Gastrocnemius medialis (tissue), 4 donors: Measurements from ENCODE around the gene UGGT1. TPM values are rescaled to one million over a fixed set of nuclear protein-coding genes. Genes with fewer than 3 reads are reported as not detected.

Experiments
- ATAC-seq, 2 donors: fragments of 150-250 bp; one replicate each; pipeline ENCODE4 v1.9.1; 2016
- DNase-seq, 2 donors: peaks; one replicate each; pipeline ENCODE4 v3.0.0-alpha.2; 2019
- H3K27ac ChIP-seq, 4 donors: fragments of 200-600 bp; sonication (generic); 1 replicate in 1 of 4; 2 replicates in 3 of 4; pipeline ENCODE4 v1.5.1; 2016 to 2018; ENCODE audit warnings: mild to moderate bottlenecking in 2 of 4, moderate library complexity in 1 of 4
- H3K27me3 ChIP-seq, 3 donors: fragments of 200-600 bp; sonication (generic) in 2 of 3; 1 replicate in 1 of 3; 2 replicates in 2 of 3; pipeline versions ENCODE4 v1.5.1 to v1.6.0; 2016 to 2019; ENCODE audit warnings: mild to moderate bottlenecking in 1 of 3, moderate library complexity in 1 of 3
- H3K36me3 ChIP-seq, 2 donors: fragments of 200-600 bp; sonication (generic) in 1 of 2; one replicate each; pipeline ENCODE4 v1.5.1; 2017 to 2018
- H3K4me1 ChIP-seq, 2 donors: fragments of 200-600 bp; sonication (generic) in 1 of 2; one replicate each; pipeline ENCODE4 v1.5.1; 2016 to 2017; ENCODE audit warnings: mild to moderate bottlenecking in 2 of 2
- H3K4me3 ChIP-seq, 4 donors: fragments of 200-600 bp; sonication (generic) in 3 of 4; 1 replicate in 1 of 4; 2 replicates in 3 of 4; pipeline ENCODE4 v1.5.1; 2016 to 2019; ENCODE audit warnings: mild to moderate bottlenecking in 2 of 4
- H3K9me3 ChIP-seq, 3 donors: fragments of 200-600 bp; sonication (generic) in 2 of 3; 1 replicate in 1 of 3; 2 replicates in 2 of 3; pipeline ENCODE4 v1.5.1; 2016 to 2019
- POLR2A ChIP-seq, 2 donors: fragments of 450-650 bp; IDR thresholded peaks; one replicate each; pipeline ENCODE4 v1.6.1; 2017; ENCODE audit warnings: antibody characterized with exemption in 2 of 2, mild to moderate bottlenecking in 2 of 2, moderate library complexity in 2 of 2
- in situ Hi-C, 4 donors: fragments of 200-750 bp; cut with MboI; loops; one replicate each; pipeline versions ENCODE4 v1.15.0 to v1.8.0; 2017; ENCODE audit warnings: low sequenced_read_pairs in 4 of 4
- intact Hi-C: fragments of 100-400 bp; cut with DNase I; formaldehyde crosslinking; loops from one replicate; pipeline ENCODE4 v1.15.1; 2023; ENCODE audit warnings: low total_unique reads
- total RNA-seq, 4 donors: library from RNA; depleted of rRNA; stranded (reverse); fragments of >200 nt; gene quantifications; one replicate each; pipeline versions ENCODE4 v1.1.0 to v1.2.3, GENCODE V29; 2016
- TF ChIP-seq, protein P1 (sequence below), 5 experiments: fragments of 450-650 bp in 3 of 5; fragments of 200-600 bp in 2 of 5; sonication (generic) in 2 of 5; IDR thresholded peaks in 4 of 5; conservative IDR thresholded peaks in 1 of 5; 1 replicate in 4 of 5; 2 replicates in 1 of 5; pipeline ENCODE4 v1.5.1; 2016 to 2019; ENCODE audit warnings: antibody characterized with exemption in 5 of 5, mild to moderate bottlenecking in 3 of 5, moderate library complexity in 3 of 5

The UGGT1 gene
- total RNA-seq, 4 donors from 2014 or later: 35.1 to 51.7 (median 45.2) TPM

DNA sequence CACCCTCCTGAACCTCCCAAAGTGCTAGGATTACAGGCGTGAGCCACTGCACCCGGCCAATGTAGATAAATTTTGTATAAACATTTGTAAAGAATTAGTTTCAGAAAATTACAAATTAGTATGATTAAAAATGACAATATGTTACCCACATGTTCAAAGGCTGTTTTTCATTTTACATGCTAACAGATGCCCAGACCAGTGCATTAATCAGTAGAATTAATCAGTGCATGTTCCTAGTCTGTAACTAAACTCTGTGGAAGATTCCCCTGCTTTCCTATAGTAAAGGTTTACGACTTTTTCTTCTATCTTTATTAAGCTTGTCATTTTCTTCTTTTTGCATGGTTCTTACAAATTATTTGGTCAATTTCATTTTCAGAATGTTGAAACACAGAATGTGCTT lies 65.8 kb downstream of the UGGT1 start:
- H3K27ac ChIP-seq: no peak overlapping the region
- H3K4me3 ChIP-seq: no peak overlapping the region
- no peaks in the 10 kb centered on the region for H3K9me3 ChIP-seq
- DNase-seq (no peak), ATAC-seq (no peak)
- H3K36me3 ChIP-seq: peaks cover 0 to 74% of the 10 kb centered on the region in 2 donors
- in situ Hi-C loops: no loop called here
- intact Hi-C loops: no loop called here
- H3K27me3 ChIP-seq: no peaks in the 10 kb centered on the region
- no peak for TF ChIP-seq POLR2A (IDR thresholded peaks at IDR 0.05)
- TF ChIP-seq, protein P1, sequence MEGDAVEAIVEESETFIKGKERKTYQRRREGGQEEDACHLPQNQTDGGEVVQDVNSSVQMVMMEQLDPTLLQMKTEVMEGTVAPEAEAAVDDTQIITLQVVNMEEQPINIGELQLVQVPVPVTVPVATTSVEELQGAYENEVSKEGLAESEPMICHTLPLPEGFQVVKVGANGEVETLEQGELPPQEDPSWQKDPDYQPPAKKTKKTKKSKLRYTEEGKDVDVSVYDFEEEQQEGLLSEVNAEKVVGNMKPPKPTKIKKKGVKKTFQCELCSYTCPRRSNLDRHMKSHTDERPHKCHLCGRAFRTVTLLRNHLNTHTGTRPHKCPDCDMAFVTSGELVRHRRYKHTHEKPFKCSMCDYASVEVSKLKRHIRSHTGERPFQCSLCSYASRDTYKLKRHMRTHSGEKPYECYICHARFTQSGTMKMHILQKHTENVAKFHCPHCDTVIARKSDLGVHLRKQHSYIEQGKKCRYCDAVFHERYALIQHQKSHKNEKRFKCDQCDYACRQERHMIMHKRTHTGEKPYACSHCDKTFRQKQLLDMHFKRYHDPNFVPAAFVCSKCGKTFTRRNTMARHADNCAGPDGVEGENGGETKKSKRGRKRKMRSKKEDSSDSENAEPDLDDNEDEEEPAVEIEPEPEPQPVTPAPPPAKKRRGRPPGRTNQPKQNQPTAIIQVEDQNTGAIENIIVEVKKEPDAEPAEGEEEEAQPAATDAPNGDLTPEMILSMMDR (IDR thresholded peaks at IDR 0.05 in 4 of 5, conservative IDR thresholded peaks at IDR 0.05 in 1 of 5): no peak
- peaks cover 0 to 5% of the 10 kb centered on the region in 2 donors for H3K4me1 ChIP-seq

DNA sequence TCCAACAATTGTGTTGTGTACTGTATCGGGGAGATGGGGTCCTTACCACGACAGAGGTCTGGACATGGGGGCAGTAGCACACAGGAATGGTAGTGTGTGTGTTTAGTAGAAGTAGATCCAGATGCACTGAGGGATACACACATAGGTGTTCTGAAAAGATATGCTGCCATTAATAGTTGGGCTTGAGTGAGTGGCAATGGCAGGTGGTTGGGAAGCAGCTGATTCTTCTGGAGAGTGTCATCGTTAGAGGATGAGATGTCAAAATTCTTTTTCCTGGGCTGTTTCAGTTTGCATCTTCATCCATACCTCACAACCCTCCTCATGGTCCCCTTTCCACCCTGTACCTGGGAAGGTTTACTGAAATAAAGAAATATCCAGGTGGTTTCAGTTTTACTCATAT lies 66.6 kb downstream of the UGGT1 start:
- Histone ChIP-seq H3K4me3 (no peak overlapping the region), H3K27ac (peak overlapping the region in 1 of 4 donors; percentile 28), H3K36me3 (peaks cover 0 to 70% of the 10 kb centered on the region in 2 donors), H3K9me3 (no peaks in the 10 kb centered on the region), H3K27me3 (no peaks in the 10 kb centered on the region), H3K4me1 (peaks cover 0 to 5% of the 10 kb centered on the region in 2 donors)
- in situ Hi-C loops (no loop called here), intact Hi-C loops (no loop called here)
- DNase-seq (peak in 1 of 2 donors; percentile 17), ATAC-seq (peak in 1 of 2 donors; percentile 60)
- TF ChIP-seq, protein P1 (IDR thresholded peaks at IDR 0.05 in 4 of 5, conservative IDR thresholded peaks at IDR 0.05 in 1 of 5): no peak
- TF ChIP-seq POLR2A (IDR thresholded peaks at IDR 0.05): no peak

DNA sequence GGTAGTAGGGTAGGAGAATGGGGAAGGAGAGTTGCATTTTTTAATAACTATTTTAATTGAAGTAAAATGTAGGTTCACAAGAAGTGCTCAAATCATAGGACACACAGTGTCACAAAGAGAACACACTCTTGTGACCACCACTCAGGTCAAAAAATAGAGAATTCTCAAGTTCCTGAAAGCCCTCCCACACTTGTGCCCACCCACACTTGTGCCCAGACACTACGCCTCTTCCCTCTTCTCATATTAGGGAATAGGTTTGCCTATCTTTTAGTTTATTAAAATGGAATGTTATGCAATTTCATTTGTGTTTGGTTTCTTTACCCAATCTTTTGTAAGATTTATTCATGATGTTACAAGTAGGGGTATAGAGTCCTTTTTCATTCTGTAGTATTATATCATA lies 67.2 kb downstream of the UGGT1 start:
- TF ChIP-seq POLR2A (IDR thresholded peaks at IDR 0.05): no peak
- TF ChIP-seq, protein P1 (IDR thresholded peaks at IDR 0.05 in 4 of 5, conservative IDR thresholded peaks at IDR 0.05 in 1 of 5): no peak
- DNase-seq: no peak
- Histone ChIP-seq H3K36me3 (peaks cover 0 to 65% of the 10 kb centered on the region in 2 donors), H3K4me3 (no peak overlapping the region), H3K9me3 (no peaks in the 10 kb centered on the region), H3K27me3 (no peaks in the 10 kb centered on the region), H3K27ac (no peak overlapping the region), H3K4me1 (peaks cover 0 to 5% of the 10 kb centered on the region in 2 donors)
- intact Hi-C loops: no loop called here
- ATAC-seq: no peak
- in situ Hi-C loops: no loop called here

DNA sequence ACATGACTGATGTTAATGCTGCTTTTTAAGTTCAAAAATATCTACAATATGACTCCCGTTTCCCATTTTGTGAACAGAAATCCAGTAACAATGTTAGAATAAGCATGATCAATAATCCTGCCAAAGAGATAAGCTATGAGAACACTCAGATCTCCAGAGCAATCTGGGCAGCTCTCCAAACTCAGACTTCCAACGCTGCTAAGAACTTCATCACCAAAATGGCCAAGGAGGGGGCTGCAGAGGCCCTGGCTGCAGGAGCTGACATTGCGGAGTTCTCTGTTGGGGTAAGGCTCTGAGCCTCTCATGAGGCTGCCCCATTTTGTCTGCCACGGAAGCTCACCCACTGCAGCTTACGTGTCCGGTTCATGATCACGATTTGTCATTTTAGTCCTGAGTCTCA lies 68.4 kb downstream of the UGGT1 start:
- no peak overlapping the region for H3K27ac ChIP-seq
- H3K4me1 ChIP-seq: peaks cover 0 to 5% of the 10 kb centered on the region in 2 donors
- intact Hi-C loops (no loop called here), in situ Hi-C loops (no loop called here)
- H3K9me3 ChIP-seq: no peaks in the 10 kb centered on the region
- DNase-seq (no peak), ATAC-seq (no peak)
- no peaks in the 10 kb centered on the region for H3K27me3 ChIP-seq
- H3K36me3 ChIP-seq: peaks cover 0 to 55% of the 10 kb centered on the region in 2 donors
- TF ChIP-seq, protein P1 (IDR thresholded peaks at IDR 0.05 in 4 of 5, conservative IDR thresholded peaks at IDR 0.05 in 1 of 5): no peak
- TF ChIP-seq POLR2A (IDR thresholded peaks at IDR 0.05): no peak
- no peak overlapping the region for H3K4me3 ChIP-seq
